ENCODE measurements around the gene ATP6V1D.
"Not testable (repeated sequence)": the region's sequence is repeated elsewhere in the genome, so short reads cannot be mapped to it uniquely, and the experiment has no call there.

ATP6V1D gene

DNA sequence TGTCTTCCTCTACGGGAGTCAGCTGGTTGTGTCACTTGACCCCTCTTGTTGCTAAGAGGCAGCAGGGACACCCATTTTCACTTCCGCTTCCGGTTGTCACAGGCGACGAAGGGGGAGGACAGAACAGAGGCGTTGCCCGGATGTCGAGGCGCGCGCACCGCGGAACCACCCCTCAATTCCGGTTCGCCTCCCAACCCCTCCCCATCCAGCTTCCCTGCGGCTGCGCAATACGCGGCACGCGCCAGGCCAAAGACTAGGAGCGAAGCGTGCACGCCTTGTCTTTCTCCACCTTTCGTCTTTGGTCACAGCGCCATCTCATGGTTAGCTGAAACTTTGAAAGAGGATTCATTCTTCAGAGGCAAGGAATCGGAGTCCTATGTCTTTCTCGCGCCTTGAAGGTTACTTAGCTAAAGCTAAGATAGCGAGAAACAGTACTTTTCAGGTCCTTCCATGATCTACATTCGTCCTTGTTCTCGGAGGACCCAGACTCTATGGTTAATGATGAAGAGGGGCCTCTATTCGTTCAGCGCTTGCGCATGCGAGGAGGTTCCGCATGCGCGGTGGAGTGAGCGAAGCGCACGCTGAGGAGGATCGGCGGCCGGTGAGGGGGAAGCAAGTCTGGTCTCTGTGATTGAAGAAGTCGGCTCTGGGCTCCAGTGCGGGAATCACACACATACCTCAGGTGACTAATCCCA lies at the start of gene ATP6V1D, which contains the start of gene EIF2S1:
TSS of gene ATP6V1D (minus strand) at position 30 of the 695 bp plus-strand sequence. CDS start 106 bp downstream, outside the sequence.
TSS of gene EIF2S1 (plus strand) at position 554 of the 695 bp plus-strand sequence. CDS start 4,440 bp downstream, outside the sequence.
- DNase-seq (ENCODE audit: low read depth), result peak; percentile 99

DNA sequence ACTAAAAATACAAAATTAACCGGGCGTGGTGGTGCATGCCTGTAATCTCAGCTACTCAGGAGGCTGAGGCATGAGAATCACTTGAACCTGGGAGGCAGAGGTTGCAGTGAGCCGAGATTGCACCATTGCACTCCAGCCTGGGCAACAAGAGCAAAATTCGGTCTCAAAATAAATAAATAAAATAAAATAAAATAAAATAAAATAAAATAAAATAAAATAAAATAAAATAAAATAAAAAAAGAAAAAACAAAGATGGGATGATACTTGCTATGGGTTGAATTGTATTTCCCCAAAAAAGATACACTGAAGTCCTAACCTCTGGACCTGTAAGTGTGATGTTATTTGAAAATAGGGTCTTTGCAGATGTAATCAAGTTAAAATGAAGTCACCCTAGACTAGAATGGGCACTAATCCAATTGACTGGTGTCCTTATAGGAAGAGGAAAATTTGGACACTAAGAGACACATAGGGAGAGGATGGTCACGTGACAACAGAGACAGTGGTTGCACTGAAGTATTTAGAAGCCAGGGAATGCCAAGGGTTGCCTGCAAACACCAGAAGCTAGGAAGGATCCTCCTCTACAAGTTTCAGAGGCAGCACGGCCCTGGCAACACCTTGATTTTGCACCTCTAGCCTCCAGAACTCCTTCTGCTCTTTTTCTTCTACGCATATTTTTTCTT lies 48.7 kb upstream of the ATP6V1D start:
- not testable (repeated sequence) for DNase-seq (ENCODE audit: low read depth)

DNA sequence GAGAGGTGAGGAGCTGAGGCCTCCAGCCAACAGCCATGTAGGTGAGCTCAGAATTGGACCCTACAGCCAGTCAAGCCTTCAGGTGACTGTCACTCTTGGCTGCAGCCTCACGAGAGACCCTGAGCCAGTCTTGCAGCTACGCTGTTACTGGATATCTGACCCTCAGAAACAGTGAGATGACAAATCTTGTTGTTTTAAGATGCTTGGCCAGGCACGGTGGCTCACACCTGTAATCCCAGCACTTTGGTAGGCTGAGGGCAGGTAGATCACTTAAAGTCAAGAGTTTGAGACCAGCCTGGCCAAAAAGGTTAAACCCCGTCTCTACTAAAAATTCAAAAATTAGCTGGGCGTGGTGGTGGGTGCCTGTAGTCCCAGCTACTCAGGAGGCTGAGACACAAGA lies 46.2 kb upstream of the ATP6V1D start:
- no peak for DNase-seq (ENCODE audit: low read depth)

DNA sequence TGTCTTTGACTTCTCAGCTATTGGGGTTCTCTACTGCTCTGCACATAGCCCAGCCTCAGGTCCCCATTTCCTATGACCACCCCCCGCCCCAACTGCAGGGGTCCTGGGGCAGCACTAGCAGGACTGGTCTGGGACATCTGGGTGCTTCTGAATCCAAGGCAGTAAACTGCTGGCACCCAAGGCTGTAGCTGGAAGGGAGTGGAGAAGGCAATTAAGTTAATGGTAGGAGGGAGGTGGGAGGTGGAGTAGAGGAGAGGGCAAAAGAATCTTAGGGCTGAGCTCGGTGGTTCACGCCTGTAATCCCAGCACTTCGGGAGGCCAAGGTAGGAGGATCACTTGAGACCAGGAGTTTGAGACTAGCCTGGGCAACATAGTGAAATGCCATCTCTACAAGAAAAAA lies 40.8 kb upstream of the ATP6V1D start:
- DNase-seq (ENCODE audit: low read depth), result no peak

DNA sequence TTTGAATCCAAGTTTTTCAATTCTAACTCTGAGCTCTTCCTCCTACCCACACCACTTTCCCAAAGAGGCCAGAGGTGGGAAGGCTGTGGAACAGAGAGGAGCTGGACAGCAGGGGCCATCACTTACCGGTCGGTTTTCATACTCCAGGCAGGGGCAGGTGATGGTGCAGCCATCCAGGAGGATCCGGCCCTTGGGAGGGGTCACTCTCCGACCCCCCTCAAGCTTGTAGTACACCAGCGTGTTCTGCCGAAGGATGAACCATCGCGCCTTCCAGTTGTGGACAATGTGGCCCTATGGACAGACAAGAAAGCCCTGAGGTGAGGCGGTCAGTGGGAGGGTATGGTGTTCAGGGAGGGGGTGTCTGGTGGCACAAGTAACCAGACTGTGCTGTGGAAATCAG lies 37.9 kb upstream of the ATP6V1D start:
- no peak for DNase-seq (ENCODE audit: low read depth)

DNA sequence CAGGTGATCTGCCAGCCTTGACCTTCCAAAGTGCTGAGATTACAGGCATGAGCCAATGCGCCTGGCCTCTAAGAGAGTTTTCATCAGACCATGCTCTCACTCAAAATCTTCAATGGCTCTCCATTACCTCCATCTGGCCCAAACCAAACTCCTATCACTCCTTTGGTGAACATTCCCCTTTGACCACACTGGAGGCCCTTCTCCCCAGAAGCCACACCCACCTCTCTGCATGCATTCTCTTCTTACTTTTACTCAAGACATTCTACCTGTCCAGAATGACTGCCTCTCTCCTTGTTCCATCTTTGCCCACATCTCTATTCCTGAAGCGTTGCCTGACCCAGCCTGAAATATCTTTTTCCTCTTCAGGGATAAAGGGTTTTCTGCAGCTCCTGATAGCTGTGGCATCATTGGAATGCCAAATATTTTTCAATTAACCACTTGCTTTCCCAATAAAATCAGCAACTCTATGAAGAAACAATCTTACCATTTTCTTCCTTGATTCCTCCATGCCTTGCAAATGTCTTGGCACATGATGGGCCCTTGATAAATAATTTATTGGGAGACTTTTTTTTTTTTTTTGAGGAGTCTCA lies 36.9 kb upstream of the ATP6V1D start:
- DNase-seq (ENCODE audit: low read depth), result no peak

DNA sequence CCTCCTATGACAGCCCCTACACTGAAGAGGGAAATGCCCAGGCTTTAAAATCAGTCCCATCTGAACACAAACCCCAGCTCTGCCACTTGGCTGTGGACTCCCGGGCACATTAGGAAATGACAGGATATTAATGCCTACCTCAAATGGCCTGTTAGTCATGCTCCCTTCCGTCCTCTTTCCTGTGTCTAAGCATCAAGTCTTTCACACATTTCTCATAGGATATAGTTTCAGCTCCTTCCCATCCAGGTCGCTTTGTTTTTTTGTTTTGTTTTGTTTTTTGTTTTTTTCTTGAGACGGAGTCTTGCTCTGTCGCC lies 36.2 kb upstream of the ATP6V1D start:
- no peak for DNase-seq (ENCODE audit: low read depth)

DNA sequence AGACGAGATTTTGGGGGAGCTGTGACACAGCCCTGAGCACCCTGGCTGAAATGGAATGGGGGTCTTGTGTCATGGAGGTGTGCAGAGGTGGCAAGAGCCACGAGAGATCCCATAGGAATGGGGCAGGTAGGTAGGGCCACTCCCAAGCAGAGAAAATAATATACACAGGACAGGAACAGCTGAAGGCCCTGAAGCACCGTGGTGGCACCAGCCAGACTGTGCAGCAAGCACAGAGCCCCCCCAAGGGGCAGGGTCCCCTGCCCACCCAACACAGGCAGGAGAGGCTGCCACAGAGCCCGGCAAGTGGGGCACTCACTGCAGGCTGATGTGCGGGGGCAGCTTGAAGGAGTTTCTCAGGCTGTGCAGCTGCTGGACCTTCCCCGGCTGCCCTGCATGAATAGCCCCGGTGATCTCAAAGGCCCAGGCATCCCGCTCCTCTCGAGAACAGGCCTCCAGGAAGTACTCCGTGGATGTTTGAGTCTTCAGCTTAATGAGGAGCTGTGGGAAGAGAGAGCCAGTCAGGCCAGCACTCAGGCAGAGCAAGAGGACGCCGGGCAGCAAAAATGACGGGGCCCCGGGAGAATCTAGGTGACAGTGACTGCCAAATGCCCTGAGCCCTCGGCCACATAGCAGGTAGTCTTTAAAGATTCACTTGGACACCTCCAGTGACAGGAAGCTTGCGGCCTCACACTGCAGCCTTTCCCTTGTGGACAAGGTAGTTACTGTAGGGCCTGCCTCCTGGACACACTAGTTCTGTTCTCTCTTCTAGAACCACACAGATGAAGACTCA lies 35.7 kb upstream of the ATP6V1D start:
- no peak for DNase-seq (ENCODE audit: low read depth)

DNA sequence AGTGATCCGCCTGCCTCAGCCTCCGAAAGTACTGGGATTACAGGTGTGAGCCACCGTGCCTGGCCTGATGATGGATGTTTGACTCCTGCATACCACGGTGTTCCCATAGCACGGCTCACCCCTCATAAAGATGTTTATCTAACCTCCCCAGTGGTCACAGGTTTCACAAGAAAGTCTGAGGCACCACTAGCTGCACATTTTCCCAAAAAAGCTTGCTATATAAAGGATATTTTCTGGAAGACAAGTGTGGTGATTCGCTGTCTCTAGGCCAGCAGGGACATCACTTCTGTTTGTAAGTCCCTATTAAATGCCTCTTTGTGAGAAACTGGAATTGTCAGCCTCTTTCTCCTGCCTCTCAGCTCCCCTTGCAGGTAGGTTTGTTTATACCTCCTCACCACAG lies 34.1 kb upstream of the ATP6V1D start:
- DNase-seq (ENCODE audit: low read depth), result no peak

DNA sequence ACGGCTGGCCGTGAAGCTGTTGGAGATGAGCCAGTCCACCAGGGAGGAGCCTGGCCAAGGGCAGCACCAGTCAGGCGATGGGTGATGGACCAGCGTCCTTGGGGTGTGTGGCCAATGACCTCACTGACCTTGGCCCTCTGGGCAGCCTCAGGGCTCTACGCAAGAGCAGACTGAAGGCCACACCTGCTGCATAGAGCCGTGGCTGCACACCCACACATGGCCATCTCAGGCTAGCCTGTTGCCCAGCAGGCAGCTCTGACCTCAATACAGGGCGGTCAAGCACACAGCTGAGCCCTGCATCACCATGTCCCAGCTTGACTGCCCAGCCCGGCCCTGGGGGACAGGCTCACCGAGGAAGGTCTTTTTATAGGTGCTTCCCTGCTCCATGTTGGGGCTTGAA lies 33.2 kb upstream of the ATP6V1D start:
- no peak for DNase-seq (ENCODE audit: low read depth)

DNA sequence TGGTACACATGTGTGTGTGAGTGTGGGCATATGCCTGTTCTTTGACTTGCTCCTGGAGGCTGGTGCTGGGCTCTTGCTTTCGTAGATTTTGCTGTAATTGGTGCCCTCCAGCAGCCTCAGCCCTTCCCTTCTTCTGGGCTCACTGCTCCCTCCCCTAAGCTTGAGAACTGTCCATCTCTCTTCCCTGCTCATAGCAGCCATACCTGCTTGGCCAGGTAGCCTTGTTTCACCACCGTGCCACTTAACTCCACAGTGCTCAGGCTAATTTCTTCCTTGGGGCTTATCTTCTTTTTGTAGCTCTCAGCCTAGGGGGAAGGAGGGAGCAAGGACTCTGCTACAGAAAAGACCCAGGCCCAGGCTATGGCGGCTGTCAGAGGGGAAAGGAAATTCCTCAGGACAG lies 32.5 kb upstream of the ATP6V1D start:
- no peak for DNase-seq (ENCODE audit: low read depth)

DNA sequence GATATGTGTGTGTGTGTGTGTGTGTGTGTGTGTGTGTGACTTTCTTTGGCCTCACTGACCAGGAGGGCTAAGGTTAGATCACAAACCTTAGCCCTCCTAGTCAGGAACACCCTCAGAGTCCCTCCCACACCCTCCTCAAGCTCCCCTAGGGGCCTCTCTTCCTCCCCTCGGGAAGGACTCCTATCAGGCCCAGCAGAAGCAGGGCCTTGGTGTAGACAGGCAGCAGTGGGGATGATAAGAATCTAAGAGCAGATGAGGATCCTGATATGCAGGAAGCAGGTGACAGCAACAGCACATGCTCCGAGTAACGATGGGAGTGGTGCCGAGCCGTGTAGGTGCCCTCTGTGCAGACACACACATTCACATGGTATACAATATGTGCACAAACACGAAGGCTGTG lies 31.7 kb upstream of the ATP6V1D start:
- DNase-seq (ENCODE audit: low read depth), result no peak

DNA sequence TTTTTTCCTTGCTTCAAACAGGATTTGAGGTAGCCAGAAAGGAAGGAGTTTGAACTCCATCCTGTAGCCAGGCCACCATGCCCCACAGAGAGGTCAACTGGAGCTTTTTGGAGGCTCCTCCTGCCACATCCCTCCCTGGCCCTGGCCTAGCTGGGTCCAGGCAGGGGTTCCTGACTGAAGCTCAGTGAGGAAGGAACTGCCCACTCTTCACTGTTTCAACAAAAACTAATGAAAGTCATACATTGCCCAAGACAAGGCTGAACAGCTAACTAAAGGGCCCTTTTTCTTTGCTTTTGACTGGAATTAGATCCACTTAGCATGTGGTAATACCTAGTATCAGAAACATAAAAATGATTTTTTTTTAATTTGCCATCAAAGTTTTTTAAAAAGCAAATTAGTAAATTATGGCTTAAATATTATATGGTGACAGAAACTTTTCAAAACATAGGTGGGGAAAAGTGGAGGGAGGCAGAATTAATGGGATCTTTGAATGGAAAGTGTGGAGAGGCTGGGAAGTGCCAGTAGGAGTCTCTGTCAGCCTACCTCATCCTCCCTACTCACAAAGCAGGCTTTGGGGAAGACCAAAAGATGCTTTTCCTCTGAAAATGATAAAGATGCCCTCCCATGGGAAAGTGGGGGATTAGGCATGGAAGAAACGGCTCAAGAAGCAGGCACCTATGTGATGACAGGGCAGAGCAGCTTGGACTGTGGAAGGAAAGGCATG lies 30.4 kb upstream of the ATP6V1D start:
- no peak for DNase-seq (ENCODE audit: low read depth)

DNA sequence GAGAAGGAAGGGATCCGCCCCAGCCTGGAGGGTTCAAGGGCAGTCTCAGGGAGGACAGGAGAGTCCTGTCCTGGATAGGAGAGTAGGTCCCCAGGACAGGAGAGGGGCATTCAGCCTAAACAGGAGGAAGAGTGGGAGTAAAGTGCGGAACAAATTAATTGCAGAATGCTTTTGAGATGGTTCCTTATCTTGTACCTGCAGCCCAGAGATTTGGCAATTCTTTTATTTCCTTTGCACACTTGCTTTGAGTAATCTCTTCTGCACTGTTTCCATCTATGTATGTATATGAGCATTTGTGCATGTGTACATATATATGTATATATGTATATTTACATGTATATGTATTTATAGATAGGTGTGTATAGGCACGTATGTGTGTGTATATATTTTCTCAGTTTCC lies 29.7 kb upstream of the ATP6V1D start:
- no peak for DNase-seq (ENCODE audit: low read depth)

DNA sequence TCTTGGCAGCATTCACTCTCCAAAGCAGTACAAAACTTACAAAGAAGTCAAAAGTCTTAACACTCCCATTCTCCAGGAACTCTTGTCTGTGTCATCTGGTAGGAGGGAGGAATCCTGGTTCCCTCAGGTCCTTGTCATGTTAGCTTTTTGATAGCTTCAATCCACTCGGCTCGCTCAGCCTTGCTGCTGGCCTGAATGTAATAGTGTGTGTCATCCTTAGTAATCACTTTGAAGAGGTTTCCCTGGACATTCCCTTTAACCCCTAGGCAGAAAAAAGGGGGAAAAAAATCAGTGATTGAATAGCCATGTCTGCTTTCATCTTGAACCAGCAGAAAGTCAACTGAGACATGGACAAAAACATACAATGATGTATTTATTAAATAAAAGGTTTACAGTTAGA lies 27.6 kb upstream of the ATP6V1D start:
- DNase-seq (ENCODE audit: low read depth), result no peak

DNA sequence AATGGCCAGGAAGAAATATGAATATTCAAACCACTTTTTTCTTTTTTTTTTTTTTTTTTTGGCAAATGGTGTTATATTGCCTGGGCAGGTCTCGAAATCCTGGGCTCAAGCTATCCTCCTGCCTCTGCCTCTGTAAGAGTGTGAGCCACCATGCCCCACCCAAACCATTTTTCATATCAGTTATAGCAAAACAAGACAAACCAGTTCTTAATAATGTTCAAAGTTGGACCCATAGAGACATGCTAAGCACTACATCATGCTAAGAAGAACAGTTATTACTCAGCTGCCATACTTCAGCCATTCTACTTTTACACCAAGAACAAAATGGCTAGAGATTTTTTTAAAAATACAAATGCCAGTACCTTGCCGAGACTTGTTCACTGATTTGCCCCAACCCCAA lies 26.0 kb upstream of the ATP6V1D start:
- DNase-seq (ENCODE audit: low read depth), result no peak

DNA sequence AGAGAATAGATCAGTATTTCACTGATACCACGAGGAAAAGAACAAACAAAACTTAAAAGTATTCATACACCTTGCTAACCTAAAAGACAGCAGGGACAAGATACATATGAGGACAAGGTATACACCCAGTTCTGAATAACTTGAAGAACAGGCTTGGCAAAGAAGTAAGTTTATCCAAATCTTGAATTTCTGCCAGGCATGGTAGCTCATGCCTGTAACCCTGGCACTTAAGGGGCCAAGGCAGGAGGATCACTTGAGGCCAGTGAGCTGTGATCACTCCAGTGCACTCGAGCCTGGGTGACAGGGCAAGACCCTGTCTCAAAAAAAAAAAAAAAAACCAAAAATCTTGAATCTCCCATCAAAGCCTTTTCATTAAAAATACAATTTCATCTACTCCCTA lies 25.5 kb upstream of the ATP6V1D start:
- DNase-seq (ENCODE audit: low read depth), result no peak

DNA sequence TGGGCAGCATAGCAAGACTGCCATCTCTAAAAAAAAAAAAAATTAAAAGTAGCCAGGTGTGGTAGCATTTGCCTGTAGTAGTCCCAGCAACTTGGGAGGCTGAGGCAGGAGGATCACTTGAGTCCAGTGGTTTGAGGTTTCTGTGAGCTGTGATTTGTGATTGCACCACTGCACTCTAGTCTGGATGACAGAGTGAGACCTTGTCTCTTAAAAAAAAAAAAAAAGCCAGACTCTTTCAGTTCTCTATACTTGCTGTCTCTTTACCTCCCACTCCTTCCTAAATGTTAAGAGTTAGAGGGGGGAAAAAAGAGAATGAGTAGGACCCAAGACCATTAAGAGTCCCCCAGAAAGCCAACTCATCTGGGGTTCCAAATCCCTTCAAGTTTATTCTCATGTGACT lies 18.3 kb upstream of the ATP6V1D start:
- no peak for DNase-seq (ENCODE audit: low read depth)

DNA sequence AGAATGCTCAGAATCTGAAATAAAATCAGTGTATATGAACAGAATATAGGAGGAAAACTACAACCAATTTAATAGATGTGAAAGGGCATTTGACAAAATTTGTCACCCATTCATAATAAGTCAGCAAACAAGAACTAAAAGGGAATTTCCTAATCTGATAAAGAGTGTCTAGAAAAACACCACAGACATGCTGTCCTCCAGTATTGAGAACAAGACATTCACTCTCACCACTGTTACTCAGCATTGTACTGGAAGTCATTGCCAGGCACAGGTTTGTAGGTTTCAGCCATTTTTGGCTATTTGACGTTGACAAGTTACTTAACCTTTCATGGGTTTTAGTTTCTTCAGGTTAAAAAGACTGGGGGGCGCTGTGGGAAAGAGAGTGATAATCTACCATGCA lies 13.7 kb upstream of the ATP6V1D start:
- no peak for DNase-seq (ENCODE audit: low read depth)

DNA sequence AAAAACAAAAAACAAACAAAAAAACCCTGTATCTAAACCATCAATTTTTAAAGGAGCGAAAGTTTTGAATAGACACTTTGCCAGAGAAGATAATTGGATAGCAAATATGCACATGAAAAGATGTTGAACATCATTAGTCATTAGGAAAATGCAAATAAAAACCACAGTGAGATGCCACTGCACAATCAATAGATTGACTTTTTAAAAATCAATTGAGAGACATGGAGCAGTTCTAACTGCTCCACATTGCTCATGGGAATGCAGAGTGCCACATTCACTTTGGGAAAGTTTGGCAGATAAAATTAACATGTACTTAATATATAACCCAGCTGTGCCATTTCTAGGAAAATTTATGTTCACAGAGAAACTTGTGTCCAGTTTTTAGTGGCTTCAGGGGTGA lies 13.2 kb upstream of the ATP6V1D start:
- no peak for DNase-seq (ENCODE audit: low read depth)

DNA sequence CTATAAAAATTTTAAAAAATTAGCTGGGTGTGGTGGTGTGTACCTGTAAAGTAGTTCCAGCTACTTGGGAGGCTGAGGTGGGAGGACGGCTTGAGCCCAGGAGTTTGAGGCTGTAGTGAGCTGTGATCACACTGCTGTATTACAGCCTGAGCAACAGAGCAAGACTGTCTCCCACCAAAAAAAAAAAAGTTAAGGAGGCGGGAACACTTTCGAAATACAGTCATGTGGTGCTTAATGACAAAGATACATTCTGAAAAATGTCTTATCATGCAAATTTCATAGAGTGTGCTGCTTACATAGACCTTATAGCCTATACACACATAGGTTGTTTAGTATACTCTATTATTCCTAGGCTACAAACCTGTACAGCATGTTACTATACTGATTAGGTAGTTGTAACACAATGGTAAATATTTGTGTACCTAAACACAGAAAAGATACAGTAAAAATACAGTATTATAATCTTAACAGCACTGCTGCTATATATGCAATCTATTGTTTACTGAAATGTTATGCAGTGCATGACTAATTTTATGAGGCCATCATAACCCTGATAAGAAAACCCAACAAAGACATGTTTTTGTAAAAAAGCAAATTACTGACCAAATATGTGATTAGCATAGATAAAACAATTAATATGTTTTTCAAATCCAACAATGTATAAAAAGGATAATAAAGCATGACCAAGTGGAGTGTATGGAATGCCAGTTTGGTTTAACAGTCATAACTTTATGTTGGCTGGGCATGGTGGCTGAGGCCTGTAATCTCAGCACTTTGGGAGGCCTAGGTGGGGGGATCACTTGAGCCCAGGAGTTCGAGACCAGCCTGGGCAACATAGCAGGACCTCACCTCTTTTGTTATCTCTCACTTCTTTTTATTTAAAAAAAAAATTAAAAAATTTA lies 11.9 kb upstream of the ATP6V1D start:
- DNase-seq (ENCODE audit: low read depth), result no peak

All from activated T-helper 9 cell treated with anti-CD3 and anti-CD28 coated beads, Interleukin-2, amount 50 U/mL, for 16 hours (primary cell).